A549 treated with CpdA at 1 μM for 4 hours (cell line): ENCODE measurements around the gene FAM161A. TPM values are rescaled to one million over a fixed set of nuclear protein-coding genes. Genes with fewer than 3 reads are reported as not detected.

Source experiments
- total RNA-seq: library from RNA; stranded (reverse); fragments of 200-300 nt; extraction: Qiagen RNA extraction; gene quantifications from 5 replicates; pipeline ENCODE4 v1.2.3, GENCODE V29; 2022; ENCODE audit warnings: low read depth

FAM161A gene
- total RNA-seq: 6.1 to 9.3 TPM (median 7.5 TPM) in 5 replicates

GRCh38 chr2:61853847-61854563 is at the start of gene FAM161A:
Gene FAM161A (minus strand): TSS chr2:61854060. CDS start chr2:61854041, 19 bp downstream.

GRCh38 chr2:61888267-61889055 is 34.6 kb upstream of the FAM161A start, which contains the start of gene CCT4:
Gene CCT4 (minus strand): TSS chr2:61888656. CDS start chr2:61888507, 149 bp downstream.

Other genes starting within 250 kb of the FAM161A start
- gene CCT4, start 34.6 kb upstream of the FAM161A start, total RNA-seq: 321 to 336 TPM (median 327 TPM) in 5 replicates
- 34.0 to 46.2 TPM (median 43.0 TPM) in 5 replicates for gene COMMD1, start 51.6 kb upstream of the FAM161A start, total RNA-seq